Keratinocyte (primary cell): ENCODE measurements around the gene TARS3.

Source experiments
- CTCF ChIP-seq, 3 experiments: IDR thresholded peaks in 1 of 3; conservative IDR thresholded peaks in 1 of 3; optimal IDR thresholded peaks in 1 of 3; 2 replicates in 2 of 3; 3 replicates in 1 of 3; pipeline versions ENCODE3 to v1.5.1; 2011; ENCODE audit warnings: low read length in 3 of 3, mild to moderate bottlenecking in 3 of 3, moderate library complexity in 2 of 3, control low read depth in 1 of 3, inconsistent platforms in 1 of 3; ENCODE audit not compliant: insufficient read depth in 2 of 3; ENCODE audit errors: extremely low read depth in 1 of 3
- EZH2 ChIP-seq: IDR thresholded peaks from one replicate; pipeline ENCODE4 v1.6.1; 2012; ENCODE audit warnings: inconsistent platforms, mild to moderate bottlenecking, low read length, moderate library complexity

GRCh38 chr15:101772921-101773320, 48.6 kb upstream of the TARS3 start:
- TF ChIP-seq CTCF (optimal IDR thresholded peaks at IDR 0.05 in 1 of 3, IDR thresholded peaks at IDR 0.05 in 1 of 3, conservative IDR thresholded peaks at IDR 0.05 in 1 of 3; ENCODE audit: extremely low read depth in 1 of 3, insufficient read depth in 2 of 3, low read length in 3 of 3) = no peak
- TF ChIP-seq EZH2 = no peak
